Measurements from ENCODE around the gene PTGER1. TPM values are rescaled to one million over a fixed set of nuclear protein-coding genes. Genes with fewer than 3 reads are reported as not detected.

PTGER1 gene
- total RNA-seq, 1 experiment from 2014 or later = not detected

DNA sequence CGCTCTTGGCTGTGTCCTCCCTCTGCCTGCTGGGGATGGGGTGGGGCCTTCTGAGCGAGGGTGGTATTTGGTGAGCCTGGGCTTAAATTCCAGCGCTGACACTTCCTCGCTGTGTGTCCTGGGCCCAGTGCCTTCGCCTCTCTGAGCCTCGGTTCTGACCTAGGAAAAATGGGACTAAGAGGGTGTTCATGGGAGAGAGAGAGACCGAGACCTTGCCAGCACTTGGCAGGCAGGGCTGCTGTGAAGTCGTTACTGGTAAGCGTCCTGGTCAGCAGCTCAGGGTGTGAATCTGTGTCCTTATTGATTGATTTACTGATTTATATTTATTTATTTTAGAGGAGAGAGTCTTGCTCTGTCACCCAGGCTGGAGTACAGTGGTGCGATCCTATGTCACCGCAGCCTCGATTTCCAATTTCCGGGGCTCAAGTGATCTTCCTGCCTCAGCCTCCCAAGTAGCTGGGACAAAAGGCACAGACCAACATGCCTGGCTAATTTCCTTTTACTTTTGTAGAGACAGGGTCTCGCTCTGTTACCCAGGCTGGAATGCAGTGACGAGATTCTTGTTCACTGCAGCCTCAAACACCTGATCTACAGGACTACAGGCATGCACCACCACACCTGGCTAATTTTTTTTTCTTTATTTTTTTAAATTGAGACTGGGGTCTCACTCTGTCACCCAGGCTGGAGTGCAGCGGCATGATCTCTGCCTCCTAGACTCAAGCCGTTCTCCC lies 39.7 kb downstream of the PTGER1 start:
- Histone ChIP-seq H3K9me3 (replicated peaks) (no peaks in the 10 kb centered on the region), H3K4me3 (peak overlapping the region; percentile 71; the same call in 1 of the 2 replicates), H3K4me1 (replicated peaks) (peaks cover 29% of the 10 kb centered on the region), H3K36me3 (peaks cover 18% of the 10 kb centered on the region), H3K27ac (peak overlapping the region; percentile 59), H3K27me3 (replicated peaks) (no peaks in the 10 kb centered on the region)
- no peak for DNase-seq (ENCODE audit: low read depth in 1 of 2, low spot score in 2 of 2)

DNA sequence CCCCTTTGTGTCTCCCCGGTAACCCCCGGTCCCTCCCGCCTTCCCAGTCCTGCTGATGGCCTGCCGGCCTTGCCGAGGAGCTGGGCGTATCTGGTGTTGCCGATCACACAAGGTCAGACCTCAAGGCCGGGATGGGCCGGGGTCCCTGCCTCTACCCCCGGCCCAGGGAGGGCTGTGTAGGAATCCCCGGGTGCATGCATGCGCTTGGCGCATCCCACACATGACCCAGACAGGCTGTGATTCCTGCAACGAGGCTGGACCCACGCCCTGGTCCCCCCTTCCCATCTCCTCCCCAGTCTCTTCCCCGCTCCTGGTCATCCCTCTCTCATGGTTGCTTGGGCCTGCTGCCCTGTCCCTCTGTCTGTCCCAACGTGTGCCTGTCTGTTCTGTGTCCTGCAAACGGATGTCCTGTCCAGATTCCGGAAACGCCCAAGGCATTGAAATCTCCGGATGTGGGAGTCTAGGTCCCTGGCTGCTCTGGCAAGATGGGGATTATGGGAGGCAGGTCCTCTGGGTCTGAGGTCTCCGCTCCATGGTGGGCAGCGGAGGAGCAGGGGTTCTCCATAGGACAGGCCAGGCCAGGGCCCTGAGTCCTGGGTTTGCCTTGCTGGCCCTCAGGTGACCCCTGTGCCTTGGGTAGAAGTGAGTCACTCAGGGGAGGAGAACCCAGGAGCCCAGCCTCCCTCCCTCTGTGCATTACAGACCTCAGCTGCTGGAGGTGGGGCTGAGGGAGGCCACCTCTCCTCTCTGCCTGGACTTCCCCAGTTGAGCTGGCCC lies 40.4 kb downstream of the PTGER1 start:
- Histone ChIP-seq H3K9me3 (replicated peaks) (no peaks in the 10 kb centered on the region), H3K4me1 (replicated peaks) (peaks cover 29% of the 10 kb centered on the region), H3K27ac (peak overlapping the region; percentile 59), H3K4me3 (peak overlapping the region; percentile 71), H3K36me3 (peaks cover 18% of the 10 kb centered on the region), H3K27me3 (replicated peaks) (no peaks in the 10 kb centered on the region)
- DNase-seq (ENCODE audit: low read depth in 1 of 2, low spot score in 2 of 2) = peak; percentile 79 to 84

DNA sequence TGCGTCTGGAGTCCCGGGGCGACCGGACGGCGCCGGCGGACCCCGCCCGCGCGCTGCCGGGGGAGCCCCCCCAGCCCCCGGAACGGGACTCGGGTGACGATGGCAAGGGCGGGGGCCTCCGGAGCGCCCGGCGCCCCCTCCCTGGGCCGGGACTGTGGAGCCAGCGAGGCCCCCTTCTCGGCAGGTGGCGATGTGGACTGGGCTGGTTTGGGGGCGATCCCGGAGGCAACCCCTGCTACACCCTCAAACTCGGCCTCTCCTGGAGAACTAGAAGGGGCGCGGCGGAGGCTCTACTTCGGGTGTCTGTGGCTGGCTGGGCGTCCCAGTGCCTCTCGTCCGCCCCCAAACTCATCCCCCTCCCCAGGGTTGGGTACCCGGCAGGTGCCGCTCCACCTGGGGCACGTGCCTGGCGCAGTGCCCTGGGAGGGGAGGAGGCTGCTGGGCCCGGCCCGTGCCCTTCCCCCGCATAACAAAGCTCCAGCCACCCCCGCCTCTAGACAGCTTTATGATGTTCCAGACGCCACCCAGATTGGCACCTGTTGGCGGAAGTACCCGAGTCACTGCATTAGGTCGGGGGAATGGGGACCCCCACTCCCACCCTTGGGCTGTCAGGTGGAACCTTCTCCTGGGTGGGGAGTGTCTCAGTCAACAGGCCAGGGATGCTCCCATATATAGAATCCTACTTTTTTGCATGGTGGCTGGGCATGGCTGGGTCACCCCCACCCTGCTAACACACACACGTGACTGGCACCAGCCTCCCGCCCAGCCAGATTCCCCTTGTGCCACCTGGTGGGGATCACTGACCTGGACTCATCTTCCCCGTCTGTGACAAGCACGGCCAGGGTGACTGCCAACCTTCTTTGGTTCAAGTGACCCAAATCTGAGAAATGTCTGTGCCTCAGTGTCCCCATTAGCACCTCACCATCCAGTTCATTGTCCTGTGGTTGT lies 41.3 kb downstream of the PTGER1 start:
- DNase-seq (ENCODE audit: low read depth in 1 of 2, low spot score in 2 of 2) = no peak
- no peaks in the 10 kb centered on the region for H3K9me3 ChIP-seq (replicated peaks)

DNA sequence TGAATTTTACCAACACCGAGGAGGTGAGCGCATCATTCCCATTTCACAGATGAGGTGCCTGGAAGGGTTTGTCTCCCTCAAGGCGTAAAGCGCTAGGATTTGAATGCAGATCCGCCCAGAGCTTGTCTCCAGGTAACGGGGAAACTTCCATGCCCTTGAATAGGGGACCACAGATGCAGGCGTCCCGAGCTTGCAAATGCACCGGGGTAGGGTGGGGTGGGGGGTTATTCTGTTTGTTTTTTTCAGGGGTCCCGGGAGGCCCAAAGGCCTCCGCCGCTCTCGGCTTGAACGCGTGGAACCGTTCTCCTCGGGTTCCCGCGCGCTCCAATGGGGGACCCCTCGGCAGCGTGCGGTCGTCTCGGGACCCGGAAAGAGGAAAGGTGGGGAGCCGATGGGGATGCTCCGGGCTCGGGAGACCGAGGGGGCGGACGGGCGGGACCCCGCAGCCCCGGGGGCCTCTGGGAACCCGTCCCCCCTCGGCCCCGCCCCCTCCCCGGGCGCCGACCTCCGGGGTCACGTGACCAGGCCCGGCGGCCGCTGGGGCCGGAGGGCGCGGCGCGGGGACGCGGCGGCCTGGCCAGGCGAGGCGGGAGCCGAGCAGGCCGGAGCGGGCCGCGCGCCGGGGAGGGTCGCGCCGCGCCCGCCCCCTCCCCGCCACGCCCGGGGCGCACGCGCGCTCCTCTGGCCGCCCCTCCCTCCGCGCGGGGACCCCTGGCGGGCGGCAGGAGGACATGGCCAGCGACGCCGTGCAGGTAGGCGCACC lies 42.2 kb downstream of the PTGER1 start, which contains the start of gene PKN1:
PKN1 (plus strand) TSS at position 516 of the 763 bp plus-strand sequence; CDS start at position 732, 216 bp downstream.
- Histone ChIP-seq H3K4me3 (peak within 1 kb of the TSS; percentile 71), H3K36me3 (peaks cover 18% of the 10 kb centered on the region), H3K27me3 (replicated peaks) (no peaks in the 10 kb centered on the region), H3K27ac (peak within 1 kb of the TSS; percentile 38; the same call in 1 of the 2 replicates), H3K4me1 (replicated peaks) (peaks cover 29% of the 10 kb centered on the region), H3K9me3 (replicated peaks) (no peaks in the 10 kb centered on the region)
- no peak for DNase-seq (ENCODE audit: low read depth in 1 of 2, low spot score in 2 of 2)

More for the DNA sequence above, 41.3 kb downstream of the PTGER1 start:
- H3K4me3 ChIP-seq = peak overlapping the region; percentile 71
- peaks cover 29% of the 10 kb centered on the region for H3K4me1 ChIP-seq (replicated peaks)
- peaks cover 18% of the 10 kb centered on the region for H3K36me3 ChIP-seq
- H3K27ac ChIP-seq = peak overlapping the region; percentile 38; the same call in 1 of the 2 replicates
- no peaks in the 10 kb centered on the region for H3K27me3 ChIP-seq (replicated peaks)

DNA sequence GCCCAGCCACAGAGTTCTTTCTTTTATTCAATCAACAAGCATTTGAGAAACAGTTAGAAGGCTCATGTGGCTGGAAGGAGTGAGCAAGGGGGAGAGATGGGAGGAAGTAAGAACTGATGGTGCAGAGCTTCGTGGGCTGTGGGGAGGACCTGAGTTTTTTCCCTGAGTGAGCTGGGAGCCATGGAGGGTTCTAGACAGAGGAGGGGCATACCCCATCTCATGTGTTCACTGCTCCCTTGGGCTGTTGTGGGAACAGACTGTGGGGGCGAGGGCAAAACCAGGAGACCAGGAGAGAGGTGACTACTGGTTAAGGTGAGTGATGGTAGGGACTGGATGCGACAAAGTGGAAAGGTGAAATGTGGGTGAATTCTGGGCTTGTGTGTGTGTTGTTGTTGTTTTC lies 44.4 kb downstream of the PTGER1 start:
- H3K27me3 ChIP-seq (replicated peaks) = no peaks in the 10 kb centered on the region
- no peak overlapping the region for H3K4me3 ChIP-seq
- DNase-seq (ENCODE audit: low read depth in 1 of 2, low spot score in 2 of 2) = no peak
- no peak overlapping the region for H3K27ac ChIP-seq
- peaks cover 29% of the 10 kb centered on the region for H3K4me1 ChIP-seq (replicated peaks)
- H3K36me3 ChIP-seq = peaks cover 10% of the 10 kb centered on the region
- no peaks in the 10 kb centered on the region for H3K9me3 ChIP-seq (replicated peaks)

DNA sequence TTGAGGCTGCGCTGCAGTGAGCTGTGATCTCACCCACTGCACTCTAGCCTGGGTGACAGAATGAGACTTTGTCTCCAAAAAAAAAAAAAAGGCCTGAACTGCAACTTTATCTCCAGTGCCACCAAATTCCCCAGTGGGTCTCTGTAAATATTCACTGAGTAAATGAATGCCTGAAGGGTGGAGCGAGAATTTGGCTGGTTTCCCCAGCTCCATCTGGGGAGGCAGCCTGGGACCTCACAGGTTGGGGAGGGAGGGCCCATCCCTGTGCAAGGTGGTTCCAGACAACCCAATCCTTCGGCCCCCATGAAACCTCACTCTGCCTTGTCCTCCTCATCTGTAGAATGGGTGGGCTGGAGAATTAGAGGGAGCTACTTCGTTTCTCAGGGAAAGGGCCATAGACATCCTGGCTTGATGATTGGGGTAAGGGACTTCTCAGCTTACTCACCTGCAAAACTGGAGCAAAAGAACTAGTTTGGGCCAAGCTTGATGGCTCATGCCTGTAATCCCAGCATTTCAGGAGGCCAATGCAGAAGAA lies 46.2 kb downstream of the PTGER1 start:
- peaks cover 5% of the 10 kb centered on the region; the same call in 1 of the 2 replicates for H3K36me3 ChIP-seq
- no peak overlapping the region for H3K27ac ChIP-seq
- no peaks in the 10 kb centered on the region for H3K27me3 ChIP-seq (replicated peaks)
- H3K4me1 ChIP-seq (replicated peaks) = peaks cover 12% of the 10 kb centered on the region
- no peaks in the 10 kb centered on the region for H3K9me3 ChIP-seq (replicated peaks)
- no peak overlapping the region for H3K4me3 ChIP-seq
- no peak for DNase-seq (ENCODE audit: low read depth in 1 of 2, low spot score in 2 of 2)

DNA sequence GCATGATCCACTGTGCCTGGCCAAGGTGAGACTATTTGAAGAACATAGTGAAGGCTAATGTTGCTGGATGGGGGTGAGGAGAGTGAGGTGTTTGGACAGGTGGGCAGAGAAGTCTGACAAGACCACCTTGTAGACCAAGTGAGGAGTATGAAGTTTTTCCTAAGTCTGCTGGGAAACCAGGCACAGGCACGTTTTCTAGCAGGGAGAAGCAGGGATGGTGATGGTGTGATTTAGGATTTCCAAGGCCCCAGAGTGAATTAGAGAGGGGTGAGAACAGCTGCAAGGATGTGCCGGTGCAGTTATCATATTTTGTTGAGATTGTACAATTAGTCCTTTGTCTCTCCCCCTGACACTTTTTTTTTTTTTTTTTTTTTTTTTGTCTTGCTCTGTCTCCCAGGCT lies 47.7 kb downstream of the PTGER1 start:
- no peaks in the 10 kb centered on the region for H3K36me3 ChIP-seq
- H3K4me3 ChIP-seq = no peak overlapping the region
- no peak for DNase-seq (ENCODE audit: low read depth in 1 of 2, low spot score in 2 of 2)
- no peaks in the 10 kb centered on the region for H3K4me1 ChIP-seq (replicated peaks)
- H3K9me3 ChIP-seq (replicated peaks) = no peaks in the 10 kb centered on the region
- no peak overlapping the region for H3K27ac ChIP-seq
- H3K27me3 ChIP-seq (replicated peaks) = no peaks in the 10 kb centered on the region

DNA sequence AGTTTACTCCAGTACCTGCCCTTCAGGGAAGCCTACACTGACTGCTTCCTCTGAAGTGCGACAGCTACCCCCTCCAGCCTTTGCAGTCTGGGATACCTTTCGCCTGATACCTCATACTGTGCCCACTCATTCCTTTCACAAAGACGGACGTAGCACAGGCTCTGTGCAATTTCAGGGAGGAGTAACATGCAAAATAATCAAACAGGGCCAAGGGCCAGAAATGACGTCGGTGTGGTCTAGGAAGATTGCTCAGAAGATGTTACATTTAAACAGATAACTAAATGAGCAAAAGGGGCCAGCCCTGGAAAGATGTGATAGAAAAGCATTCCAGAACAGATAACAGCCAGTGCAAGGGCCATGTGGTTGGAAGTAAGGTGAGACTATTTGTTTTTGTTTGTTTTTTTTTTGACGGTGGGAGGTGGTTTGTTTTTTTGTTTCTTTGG lies 49.4 kb downstream of the PTGER1 start:
- no peak overlapping the region for H3K27ac ChIP-seq
- no peaks in the 10 kb centered on the region for H3K36me3 ChIP-seq
- H3K27me3 ChIP-seq (replicated peaks) = no peaks in the 10 kb centered on the region
- no peaks in the 10 kb centered on the region for H3K4me1 ChIP-seq (replicated peaks)
- no peak overlapping the region for H3K4me3 ChIP-seq
- DNase-seq (ENCODE audit: low read depth in 1 of 2, low spot score in 2 of 2) = no peak
- no peaks in the 10 kb centered on the region for H3K9me3 ChIP-seq (replicated peaks)

Other genes with a start within 250 kb of the PTGER1 start
- gene ADGRE5, start 93.9 kb downstream of the PTGER1 start, total RNA-seq (2014; rRNA removed; shearing (Covaris generic)) = 25.6 and 46.7 TPM in 2 replicates
- 222 and 278 TPM in 2 replicates for gene DDX39A, start 56.0 kb downstream of the PTGER1 start, total RNA-seq (2014; rRNA removed; shearing (Covaris generic))
- 75.2 and 79.7 TPM in 2 replicates for gene PKN1, start 42.0 kb downstream of the PTGER1 start, total RNA-seq (2014; rRNA removed; shearing (Covaris generic))
- 148 and 234 TPM in 2 replicates for gene GIPC1, start 20.8 kb upstream of the PTGER1 start, total RNA-seq (2014; rRNA removed; shearing (Covaris generic))
- gene DNAJB1, start 43.0 kb upstream of the PTGER1 start, total RNA-seq (2014; rRNA removed; shearing (Covaris generic)) = 126 and 146 TPM in 2 replicates
- gene TECR, start 54.2 kb upstream of the PTGER1 start, total RNA-seq (2014; rRNA removed; shearing (Covaris generic)) = 43.9 and 56.9 TPM in 2 replicates
- 363 and 563 TPM in 2 replicates for gene NDUFB7, start 96.7 kb upstream of the PTGER1 start, total RNA-seq (2014; rRNA removed; shearing (Covaris generic))
- gene CLEC17A, start 107.7 kb upstream of the PTGER1 start, total RNA-seq (2014; rRNA removed; shearing (Covaris generic)) = 0.18 TPM in 1 of 2 replicates, not detected in the other
- not detected in 2 replicates for gene ADGRE3, start 199.5 kb upstream of the PTGER1 start, total RNA-seq (2014; rRNA removed; shearing (Covaris generic))
- 11.3 and 17.3 TPM in 2 replicates for gene ZNF333, start 214.7 kb upstream of the PTGER1 start, total RNA-seq (2014; rRNA removed; shearing (Covaris generic))